NCI-H2081 treated with DMSO at 0.1 percent for 48 hours (cell line): Measurements from ENCODE around the gene SLCO4A1.

Experiments
- DNase-seq: peaks from one replicate; lab custom pipeline; 2025; lab: John Stamatoyannopoulos, UW

SLCO4A1 gene

DNA sequence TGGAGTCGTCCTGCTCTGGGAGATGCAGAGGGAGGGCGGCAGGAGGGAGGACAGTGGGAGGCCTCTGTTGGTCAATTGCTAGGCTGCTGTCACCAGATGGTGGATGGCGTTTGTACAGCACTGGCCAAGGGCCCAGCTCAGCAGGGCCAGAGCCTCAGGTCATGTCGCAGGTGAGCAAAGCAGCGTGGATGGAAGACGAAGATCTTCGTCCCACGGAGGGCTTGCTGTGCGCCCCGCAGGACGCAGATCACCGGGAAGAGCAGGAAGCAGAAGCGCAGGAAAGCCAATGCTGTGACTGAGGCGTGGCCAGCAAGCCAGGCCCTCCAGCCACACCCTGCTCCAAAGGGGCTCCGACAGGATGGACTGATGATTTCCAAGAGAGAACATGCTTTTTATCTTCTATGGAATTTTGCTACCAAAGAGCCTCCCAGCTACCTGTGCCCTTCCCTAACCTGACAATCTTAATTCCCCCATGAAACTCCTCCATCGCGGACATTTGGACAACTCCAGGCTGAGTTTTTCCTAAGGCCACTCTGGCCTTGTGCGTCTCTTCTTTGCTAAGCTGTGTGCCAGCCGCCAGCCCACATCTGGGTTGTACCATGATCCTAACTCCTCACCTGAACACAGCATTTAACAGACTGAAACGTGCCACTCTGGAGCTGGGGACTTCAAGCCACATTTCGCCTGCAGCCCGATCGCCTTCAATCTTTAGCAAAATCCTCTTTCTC is 3.5 kb upstream of the SLCO4A1 start:
- no peak for DNase-seq

DNA sequence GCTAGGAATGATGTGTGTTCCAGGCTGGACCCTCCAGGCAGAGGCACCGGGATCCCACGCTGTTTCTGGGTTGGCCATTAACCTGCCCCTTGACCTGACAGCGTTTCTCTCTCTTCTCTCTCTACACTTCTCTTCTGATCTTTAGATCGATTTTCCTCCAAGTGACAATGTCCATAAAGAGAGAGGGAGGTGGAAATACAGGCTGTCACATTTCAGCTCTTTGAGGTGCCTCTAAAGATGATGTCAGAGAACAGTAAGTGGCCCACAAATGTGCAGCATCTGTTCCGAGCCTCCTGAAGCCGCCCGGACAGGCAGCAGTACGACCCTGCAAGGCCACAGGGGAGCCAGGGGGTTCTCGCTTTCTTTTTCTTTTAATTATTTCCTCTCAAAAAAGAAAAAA is 2.5 kb upstream of the SLCO4A1 start:
- no peak for DNase-seq

DNA sequence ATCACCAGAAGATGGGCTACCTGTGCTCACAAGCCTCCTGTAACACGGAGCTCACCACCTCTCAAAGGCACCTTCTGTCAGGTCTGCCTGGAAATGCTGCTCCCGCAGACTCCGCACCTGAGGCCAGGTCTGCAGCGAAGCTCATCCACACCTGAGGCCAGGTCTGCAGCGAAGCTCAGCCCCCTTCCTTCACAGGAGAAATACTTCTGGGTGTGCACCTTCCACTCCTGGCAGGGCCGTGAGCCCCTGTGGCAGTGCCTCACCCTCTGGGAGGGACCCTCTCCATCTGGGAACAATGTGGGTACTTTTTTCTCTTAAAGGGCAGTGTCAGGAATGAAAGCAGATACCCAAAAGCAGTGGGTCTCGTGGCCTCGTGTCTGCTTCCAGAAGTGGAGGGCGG is 1.4 kb upstream of the SLCO4A1 start:
- DNase-seq = no peak

DNA sequence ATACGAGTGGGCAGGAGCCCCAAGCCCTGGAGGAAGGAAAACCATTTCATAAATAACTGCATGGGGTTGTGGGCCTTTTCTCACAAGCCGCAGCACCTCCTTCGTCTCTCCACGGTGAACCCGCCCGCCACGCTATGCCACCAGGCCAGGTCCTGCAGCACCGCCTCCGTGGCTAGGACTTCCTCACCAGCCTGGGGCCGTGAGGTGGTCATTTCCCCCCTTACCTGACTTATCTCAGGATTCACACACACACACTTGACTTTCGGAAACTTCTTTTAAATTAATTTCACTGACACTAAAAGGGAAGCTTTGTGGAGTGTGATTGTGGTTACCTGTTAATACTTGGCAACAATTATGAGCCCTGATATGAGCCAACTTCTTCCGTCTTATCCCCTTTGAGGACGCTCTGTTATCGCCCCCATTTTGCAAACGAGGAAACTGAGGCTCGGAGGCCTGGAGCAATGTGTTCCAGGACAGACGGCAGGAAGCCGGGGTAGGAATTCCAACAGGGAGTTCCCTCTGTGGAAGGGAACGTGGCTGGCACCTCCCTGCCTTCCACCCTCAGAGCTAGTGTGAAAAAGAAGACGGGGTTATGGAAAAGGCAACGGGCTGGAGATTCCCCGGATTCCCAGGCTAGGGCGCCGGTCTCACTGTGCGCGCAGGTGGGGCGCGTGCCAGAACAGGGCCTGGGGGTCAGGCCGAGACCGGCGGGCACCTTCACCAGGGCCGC is 817 bp upstream of the SLCO4A1 start:
- DNase-seq = no peak

DNA sequence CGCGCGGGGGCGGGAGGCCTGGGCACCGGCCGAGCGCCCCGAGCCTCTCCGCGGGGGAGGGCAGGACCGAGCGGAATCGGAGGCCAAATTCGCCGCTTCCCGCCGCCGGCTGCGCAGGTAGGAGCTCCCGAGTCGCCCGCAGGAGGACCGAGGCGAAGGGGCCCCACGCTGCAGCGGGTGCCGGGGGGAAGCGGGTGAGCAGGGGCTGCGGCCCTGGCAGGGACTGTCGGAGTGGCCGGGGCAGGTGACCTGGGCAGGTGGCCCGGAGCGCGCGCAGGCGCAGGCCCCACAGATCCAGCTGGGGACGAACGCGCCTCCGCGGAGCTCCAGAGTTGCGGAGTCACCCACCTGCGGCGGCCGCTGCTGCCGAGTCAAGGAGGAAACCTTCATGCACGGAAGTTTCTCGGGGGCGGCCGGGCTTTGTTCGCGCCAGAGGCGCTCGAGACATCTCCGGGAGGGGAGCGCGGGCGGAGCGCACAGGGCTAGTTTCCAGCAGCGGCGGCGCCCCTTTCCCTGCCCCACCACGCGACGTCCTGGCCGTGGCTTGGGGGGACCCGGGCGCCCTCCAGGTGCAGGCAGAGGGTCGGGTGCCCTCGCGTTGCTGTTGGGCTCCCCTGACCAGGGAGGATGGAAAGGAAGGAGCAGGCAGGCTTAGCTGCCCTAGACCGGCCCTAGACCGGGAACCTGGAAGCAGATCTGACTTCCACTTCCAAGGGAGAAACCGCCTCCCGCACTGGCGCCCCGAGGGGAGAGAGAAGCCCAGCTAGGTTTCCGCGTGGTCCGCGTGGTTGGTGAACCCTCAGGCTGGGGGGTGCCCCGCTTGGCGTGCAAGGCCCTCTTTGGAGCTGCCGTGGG is 590 bp downstream of the SLCO4A1 start:
- DNase-seq = no peak

DNA sequence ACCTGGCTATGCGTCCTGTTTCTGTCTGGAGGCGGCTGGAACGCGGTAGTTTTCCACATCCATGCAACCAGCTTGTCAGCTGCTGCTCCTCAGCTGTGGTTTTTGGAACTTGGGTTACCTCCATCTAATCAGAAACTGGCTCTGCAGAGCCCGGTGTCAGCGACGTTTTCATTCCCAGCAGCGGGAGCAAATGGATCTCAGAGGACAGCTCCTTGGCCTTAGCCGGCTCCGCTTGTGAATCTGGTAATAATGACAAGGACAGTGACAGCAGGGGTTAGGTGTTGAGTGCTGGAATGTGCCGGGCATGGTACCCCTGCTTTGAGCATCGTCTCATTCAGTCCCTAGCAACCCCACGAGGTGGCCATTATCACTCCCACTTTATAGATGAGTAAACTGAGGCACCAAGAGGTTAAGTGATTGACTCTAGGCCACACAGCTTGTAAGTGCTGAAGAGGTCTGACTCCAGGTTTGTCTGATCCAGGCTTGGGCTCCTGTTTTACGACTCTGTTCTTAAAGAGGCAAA is 1.3 kb downstream of the SLCO4A1 start:
- no peak for DNase-seq

DNA sequence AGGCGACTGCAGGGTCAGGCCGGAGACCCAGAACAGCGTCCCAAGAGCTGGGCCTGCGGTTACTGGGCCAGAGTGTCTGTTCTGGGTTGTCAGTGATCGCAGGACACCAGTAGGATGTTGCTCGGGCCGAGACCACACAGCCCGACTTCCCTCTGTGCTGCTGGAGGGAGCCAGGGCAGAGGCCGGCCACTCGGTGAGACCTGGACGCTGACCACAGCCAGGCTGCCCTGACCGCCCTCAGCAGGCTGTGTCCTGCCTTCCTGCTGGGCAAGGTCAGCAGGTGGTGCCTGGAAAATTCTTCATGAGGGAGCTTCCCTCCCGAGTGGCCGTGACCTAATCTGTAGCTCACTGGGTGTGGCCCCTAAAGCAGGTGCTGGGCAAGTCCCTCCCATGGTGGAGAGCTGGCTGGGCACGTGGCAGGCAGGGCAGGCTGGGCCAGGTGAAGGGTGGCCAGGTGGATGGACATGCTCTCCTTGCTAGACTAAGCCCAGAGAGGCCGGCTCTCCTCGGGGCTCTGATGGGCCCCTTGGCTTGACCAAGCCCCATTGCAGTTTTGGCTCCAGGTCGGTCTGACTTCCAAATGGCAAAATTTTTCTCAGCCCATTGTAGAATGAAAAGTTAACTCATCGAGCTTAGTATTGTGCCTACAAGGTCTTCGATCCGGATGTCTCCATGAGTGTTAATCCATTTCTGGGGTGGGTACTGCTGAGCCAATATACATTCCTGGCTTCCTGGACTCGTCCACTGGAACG is 1.9 kb downstream of the SLCO4A1 start:
- DNase-seq = no peak

DNA sequence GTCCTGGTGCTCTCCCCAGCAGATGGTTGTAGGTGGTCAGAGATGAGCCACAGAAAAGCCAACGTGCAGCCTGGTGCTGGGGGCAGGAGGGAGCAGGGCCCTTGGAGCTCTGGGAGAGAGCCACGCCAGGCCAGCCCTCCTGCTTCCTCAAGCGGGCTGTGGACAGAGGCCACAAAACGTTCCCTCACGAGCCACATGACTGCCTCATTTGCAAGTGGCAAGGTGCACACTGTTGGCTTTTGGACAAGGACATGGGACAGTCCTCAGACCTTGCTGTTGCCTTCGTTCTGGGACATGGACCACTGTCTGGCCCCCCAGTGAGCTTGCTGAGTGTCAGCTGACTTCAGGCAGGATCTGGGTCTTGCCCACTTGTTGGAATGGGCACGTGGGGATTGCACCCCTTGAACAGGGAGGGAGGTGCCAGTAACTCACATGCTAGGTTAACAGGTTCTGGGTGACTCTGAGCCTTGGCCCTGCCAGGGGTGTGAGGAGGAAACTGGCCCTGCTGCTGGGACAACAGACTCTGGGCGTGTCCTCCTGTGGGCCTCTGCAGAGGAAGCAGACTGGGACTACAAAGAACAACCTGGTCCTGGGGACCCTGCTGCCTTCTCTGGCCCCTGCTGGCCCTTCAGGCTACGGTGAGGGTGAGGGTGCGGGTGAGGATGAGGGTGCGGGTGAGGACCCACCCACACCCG is 2.6 kb downstream of the SLCO4A1 start:
- no peak for DNase-seq

DNA sequence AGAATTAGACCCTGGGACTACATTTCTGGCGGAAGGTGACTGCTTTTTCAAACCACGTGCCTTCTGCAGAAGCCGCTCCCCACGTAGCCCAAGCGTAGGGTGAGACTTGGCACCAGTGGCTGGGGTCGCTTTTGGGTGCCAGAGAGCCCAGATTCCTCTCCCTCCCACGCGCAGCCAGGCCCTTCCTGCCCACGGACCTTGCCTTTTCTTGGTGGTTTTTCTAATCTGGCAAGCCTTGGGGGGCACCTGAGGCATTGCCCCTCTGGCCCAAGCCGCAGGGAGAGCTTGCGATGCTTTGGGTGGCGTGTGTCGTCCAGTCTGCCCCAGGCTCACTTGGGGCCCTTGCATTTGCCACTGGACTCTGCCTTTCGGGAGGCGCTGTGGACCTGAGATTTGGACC is 3.3 kb downstream of the SLCO4A1 start:
- DNase-seq = no peak

DNA sequence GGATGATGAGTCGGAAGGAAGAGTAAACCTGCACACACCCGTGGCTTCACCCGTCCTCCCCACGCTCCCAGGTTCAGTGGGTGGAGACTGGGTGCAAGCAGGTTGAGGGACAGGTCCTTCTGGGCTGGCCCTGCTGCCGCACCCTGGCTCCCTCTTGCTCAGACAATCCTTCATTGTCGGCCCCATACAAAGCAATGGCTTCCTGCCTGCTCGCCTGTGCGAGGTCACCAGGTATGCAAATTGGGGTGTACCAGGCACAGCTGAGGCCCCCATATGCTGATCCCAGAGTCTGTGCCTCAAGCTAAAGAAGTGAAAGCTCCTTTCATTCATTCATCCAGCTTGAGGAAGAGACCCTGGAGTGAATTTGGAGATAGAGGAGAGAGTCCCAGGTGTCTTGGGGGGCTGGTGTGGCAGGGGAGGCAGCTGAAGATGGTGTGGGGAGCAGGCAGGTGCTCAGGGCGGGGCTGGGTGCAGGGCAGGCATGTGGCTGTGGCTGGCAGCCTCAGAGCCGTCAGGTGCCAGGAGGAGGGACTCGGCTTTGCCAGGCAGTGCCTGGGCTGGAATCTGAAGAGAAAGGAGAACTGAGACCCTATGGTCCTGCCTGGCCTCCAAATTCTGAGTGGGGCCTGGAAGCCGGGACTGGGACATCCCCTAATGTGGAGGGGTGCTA is 4.7 kb downstream of the SLCO4A1 start:
- no peak for DNase-seq

DNA sequence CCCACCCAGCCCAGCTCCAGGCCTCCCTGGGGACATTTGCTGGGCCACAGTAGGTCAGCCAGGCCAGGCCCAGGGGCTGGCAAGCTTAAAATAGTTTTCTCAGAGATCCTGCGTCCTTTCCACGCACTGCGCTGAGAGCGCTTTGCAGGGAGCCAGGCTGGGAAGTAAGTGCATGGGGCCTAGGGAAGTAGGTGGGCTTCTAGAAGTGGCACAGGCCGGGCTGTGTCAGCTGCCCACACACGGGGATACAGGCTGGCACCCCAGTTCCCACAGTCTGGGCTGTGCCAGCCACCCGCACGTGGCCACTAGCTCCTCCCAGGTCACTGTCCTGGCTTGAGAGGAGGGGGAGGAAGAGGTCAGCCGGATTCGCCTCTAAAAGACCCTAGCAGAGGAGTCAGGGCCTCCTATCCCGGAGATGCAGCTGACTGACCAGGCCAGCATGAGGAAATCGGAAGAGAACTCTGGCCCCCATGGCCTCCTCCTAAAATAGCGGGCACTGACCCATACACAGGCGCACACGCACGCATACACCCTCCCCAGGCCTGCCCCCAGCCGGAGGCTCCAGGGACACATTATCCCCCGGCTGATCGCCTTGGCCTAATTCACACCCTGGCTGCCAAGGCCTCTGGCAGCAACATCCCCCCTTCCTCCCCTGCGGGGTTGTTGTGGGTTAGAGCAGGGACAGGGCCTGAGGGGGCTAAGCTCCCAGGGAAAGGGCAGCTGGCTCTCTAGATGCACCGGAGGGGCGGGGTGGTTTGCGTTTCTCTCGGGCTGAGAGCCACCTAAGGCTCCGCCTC is 5.4 kb downstream of the SLCO4A1 start:
- DNase-seq = no peak

DNA sequence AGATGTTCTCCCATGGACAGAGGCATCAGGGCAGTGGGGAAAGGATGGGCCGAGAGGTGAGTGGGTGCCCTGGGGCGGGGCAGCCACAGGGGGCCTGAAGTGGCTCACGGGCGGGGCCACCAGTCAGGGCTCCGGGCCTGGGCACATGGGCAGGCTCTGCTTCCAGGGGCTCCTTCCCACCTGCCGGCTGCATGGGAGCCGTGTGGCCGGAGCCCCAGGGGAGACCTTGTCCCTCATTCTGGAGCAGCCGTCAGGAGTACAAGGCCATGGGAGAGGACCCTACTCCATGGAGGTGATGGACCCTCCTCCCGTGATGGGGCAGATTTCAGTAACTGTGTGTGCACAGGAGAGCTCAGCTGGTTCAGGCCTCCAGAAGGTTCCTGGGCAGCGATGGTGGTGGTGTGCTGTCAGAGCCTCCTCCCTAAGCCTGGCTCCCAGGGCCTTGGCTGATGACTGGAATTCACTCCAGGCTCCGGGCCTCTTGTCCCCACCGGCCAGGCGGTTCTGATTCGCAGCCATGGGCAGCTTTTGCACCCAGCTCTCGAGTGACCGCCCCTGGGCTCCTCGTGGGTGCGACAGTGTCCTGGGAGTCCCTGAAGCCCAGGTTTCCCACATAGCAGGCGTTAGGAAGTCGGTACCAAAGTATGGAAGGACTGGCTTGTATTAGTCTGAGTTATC is 6.2 kb downstream of the SLCO4A1 start:
- no peak for DNase-seq

DNA sequence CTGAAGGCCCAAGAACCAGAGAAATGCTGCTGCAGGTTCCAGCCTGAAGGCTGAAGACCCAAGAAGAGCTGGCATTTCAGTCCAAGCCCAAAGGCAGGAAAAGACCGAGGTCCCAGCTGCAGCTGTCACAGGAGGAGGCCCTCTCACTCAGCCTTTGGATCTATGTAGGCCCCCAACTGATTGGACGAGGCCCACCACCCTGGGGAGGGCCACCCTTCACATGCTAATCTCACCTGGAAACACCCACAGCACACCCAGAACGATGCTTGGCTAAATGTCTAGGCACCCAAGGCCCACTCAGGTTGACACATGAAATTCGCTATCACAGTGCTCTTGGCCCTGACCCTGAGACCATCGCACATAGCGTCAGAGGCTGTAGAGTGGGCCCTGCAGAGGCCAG is 6.8 kb downstream of the SLCO4A1 start:
- no peak for DNase-seq

DNA sequence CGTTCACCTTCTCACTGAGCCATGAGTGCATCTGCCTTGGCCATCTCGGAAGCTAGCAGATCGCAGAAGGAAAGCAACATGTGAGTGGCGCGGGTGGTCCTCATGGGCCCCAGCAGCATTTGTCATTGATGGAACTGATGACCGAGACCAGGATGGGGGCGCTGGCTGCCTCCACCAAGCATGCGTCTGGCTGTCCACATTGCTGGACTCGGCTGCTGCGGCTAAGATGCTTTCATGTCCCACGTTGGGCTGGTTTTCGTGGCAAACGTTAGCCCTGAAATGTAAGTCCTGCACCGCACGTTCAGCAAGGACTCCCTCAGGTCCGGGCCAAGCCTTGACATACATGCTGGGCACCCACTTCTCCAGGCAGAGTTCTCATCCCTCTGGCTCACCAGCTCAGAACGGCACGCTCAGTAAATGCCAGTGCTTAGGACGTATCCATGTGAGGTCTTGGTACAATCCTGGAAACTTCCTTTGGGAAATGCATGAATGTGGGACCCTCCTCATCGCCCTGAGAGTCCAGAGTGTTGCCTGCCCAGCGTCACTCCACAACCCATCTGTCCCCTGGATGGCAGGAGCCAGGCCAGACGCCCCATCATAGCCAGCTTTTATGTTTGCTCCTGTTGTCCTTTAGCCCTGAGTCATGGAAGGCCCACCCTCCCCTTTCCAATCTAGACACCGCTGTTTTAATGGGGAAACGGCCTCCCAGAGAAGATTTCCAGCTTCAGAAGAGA is 8.4 kb downstream of the SLCO4A1 start:
- no peak for DNase-seq

DNA sequence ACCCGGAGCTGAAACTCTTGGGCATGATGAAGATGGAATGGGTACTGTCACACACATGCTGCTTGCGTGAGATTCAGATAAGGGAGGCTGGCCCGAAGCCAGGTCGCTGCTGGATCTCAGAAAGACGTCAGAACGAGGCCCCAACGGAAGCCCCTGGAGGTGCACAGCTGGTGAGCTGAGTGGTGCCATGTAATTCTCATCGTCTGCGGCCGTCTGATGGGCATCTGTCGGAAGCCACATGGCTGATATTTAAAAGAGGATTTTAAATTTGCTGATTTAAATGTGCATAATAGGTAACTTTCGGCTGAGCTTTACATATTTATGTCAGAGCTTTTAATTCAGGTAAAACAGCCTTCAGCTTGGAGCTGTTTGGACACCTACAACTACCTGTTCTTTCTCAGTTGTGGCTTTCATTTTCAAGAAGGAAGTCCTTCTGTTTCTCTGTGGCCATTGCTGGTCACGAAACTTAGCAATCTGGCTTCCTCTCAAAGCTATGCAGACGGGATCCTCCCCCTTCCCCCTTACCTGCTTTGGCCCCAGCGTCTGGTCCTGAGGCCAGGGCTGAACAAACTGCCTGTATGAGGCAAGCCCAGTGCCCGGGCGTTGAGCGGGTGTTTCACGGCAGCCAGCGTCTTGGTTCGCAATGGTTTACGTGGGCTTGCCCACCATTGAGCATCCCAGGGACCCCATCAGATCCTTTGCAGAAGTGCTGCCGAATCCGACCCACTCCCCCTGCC is 9.2 kb downstream of the SLCO4A1 start:
- DNase-seq = no peak

DNA sequence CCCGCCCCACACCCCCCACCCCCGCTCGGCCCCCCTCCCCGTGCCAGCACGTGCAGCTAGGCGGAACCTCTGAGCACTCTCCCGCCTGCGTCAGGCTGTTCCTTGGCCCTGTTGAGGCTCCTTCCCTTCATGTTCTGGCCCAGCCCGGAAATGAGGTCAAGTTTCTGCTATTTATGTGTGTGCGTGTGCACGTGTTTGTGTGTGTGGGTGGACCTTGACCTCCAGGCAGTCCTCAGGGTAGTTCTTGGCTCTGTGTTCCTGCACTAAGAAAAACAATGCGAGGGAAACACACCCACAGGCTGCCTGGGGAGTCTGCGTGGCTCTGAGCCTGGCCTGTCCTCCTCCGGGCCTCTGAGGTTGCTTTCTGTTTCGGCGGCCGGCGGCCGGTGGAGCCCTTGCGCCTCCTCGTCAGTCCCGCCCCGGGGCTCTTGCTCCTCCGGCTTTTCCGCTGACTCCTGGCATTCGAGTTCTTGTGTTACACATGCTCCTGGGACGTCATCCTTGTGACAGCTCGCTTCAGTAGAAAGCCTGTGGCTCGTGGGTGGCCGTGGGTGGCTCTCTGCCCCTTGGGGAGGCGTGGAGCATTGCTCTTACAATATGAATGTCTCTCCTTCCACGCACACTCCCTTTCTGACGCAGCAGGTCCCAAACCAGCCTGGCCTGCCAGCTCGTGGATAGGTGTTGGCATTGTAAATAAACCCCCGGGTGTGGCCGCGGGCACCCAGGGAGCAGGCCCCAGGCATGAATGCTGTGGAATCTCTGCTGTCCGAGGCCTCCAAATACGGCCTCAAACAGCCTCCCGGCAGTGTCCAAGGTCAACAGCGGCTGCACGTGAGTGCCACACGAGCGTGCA is 10.0 kb downstream of the SLCO4A1 start:
- no peak for DNase-seq

DNA sequence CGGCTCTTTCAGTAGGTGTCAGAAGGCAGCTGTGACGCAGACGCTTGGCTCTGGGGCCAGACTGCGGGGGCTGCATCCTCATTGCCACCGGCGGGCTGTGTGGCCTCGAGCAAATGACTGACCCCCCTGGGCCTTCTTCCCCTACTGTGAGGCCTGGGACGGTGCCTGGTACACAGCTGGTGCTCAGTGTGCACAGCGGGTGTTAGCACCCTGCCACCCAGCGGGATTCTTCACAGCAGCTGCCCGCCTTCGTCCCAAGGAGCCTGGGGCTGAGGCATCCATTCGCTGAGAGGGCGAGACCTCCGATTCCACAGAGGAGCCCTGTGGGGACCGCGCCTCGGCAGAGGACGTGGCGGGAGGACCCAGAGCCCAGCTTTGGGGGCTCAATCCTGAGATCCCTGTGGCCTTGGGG is 10.6 kb downstream of the SLCO4A1 start:
- DNase-seq = no peak
